Measurements from ENCODE around the gene EPC2.

DNA sequence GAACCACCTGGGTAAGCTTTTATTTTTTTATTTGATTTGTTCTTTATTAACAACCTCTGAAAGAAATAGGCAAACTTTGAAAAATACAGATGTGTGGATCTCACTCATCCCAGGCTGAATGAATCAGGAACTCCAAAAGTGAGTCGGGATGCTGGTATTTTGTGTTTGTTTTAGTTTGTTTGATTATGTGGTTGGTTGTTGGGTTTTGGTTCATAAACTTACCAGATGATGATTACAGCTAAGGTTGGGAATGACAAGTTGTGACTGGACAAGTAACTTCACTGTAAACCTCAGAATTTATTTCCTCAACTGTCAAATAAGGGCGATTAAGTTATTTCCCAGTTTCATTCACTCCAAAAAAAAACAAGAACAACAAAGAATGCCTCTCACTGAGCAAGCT, 150.0 kb downstream of the EPC2 start:
- TF ChIP-seq, protein P1, sequence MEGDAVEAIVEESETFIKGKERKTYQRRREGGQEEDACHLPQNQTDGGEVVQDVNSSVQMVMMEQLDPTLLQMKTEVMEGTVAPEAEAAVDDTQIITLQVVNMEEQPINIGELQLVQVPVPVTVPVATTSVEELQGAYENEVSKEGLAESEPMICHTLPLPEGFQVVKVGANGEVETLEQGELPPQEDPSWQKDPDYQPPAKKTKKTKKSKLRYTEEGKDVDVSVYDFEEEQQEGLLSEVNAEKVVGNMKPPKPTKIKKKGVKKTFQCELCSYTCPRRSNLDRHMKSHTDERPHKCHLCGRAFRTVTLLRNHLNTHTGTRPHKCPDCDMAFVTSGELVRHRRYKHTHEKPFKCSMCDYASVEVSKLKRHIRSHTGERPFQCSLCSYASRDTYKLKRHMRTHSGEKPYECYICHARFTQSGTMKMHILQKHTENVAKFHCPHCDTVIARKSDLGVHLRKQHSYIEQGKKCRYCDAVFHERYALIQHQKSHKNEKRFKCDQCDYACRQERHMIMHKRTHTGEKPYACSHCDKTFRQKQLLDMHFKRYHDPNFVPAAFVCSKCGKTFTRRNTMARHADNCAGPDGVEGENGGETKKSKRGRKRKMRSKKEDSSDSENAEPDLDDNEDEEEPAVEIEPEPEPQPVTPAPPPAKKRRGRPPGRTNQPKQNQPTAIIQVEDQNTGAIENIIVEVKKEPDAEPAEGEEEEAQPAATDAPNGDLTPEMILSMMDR (IDR thresholded peaks at IDR 0.05), result no peak
- TF ChIP-seq EZH2 (IDR thresholded peaks at IDR 0.05), result no peak
- TF ChIP-seq EZH2phosphoT487 (IDR thresholded peaks at IDR 0.05), result no peak
